RWPE1 (cell line): ENCODE data around the gene CDH7.

Experiments
- CTCF ChIA-PET: fragments of 350-600 bp; sonication (Branson Sonifier 250); formaldehyde crosslinking; extraction: SDS; loops from one replicate; lab custom pipeline; 2021; lab: Yijun Ruan, JAX
- POLR2A ChIA-PET: fragments of 400-600 bp; formaldehyde crosslinking; extraction: SDS; loops from one replicate; lab custom pipeline; 2020; ENCODE audit warnings: antibody characterized with exemption; ENCODE audit not compliant: low non-redundant PET; lab: Yijun Ruan, JAX
- DNase-seq: peaks from one replicate; pipeline ENCODE4 v3.0.0; 2012; ENCODE audit warnings: low spot score
- H3K27ac ChIP-seq: fragments of 450-650 bp; 2 replicates; pipeline ENCODE4 v1.5.1; 2017
- TF ChIP-seq, protein P1 (sequence below): fragments of 450-650 bp; conservative IDR thresholded peaks from 2 replicates; pipeline ENCODE4 v1.5.1; 2017; ENCODE audit warnings: low read depth, mild to moderate bottlenecking

CDH7 gene

DNA sequence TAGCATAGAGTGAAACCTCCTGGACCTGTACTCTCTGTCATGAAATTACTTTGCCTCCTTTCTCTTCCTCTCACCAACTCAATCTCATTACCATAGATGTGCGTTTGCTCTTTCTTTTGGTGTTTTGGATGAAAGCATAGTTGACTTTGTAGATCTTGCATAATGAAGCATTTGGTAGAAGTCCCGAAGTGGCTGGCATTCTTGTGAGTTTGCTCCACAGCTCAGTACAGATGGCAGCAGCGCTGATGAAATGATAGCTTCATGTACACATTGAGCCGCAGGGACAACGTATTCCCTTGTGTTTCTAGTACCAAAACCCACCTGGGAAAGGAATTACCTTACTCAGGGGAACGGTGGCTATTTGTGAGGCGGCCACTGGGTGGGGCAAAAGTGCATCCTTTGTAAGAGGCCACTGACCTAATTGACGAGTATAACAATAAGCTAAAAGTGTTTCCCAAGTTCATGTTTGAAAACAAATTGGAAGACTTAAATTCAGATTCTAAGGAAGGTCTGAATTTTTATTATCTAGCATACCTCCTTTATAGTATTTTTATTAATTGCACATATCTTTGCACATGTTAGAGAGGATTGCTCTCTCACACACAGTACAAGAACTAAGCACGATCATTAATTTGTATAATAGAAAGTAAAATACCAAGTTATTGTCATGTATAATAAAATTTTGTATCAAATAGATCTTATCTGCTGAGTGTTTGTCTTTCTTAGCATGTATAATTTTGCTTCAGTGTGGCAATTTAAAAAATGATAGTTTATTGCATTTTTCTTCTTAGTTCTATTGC lies 25.4 kb upstream of the CDH7 start:
- DNase-seq, result no peak
- ChIA-PET CTCF (interaction anchor here (0.6 kb wide), 1 partner anchor 20 kb away, joined by 3 read pairs; no protein-coding TSS in a partner anchor), POLR2A (no interaction called here)
- TF ChIP-seq, protein P1, sequence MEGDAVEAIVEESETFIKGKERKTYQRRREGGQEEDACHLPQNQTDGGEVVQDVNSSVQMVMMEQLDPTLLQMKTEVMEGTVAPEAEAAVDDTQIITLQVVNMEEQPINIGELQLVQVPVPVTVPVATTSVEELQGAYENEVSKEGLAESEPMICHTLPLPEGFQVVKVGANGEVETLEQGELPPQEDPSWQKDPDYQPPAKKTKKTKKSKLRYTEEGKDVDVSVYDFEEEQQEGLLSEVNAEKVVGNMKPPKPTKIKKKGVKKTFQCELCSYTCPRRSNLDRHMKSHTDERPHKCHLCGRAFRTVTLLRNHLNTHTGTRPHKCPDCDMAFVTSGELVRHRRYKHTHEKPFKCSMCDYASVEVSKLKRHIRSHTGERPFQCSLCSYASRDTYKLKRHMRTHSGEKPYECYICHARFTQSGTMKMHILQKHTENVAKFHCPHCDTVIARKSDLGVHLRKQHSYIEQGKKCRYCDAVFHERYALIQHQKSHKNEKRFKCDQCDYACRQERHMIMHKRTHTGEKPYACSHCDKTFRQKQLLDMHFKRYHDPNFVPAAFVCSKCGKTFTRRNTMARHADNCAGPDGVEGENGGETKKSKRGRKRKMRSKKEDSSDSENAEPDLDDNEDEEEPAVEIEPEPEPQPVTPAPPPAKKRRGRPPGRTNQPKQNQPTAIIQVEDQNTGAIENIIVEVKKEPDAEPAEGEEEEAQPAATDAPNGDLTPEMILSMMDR, result peak; percentile 34
- H3K27ac ChIP-seq, result no peak overlapping the region

DNA sequence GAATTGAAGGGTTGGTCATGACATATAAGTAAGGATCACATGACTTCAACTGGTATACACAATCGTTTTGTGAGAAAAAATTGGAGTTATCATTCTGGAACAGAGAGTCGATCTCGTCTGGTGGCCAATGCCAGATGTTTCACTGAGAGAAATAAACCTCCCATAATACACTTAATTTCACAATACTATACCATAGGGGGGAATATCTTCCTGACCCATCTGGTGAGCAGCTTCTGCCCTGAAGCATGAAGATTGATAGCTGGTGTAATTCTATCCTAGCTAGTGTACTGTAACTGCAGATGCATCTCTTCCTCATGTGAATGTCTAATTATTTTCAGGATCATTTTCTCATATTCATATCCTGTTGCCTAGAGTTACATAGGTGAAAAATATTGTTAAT lies 15.7 kb upstream of the CDH7 start:
- no peak for DNase-seq
- ChIA-PET POLR2A (no interaction called here), CTCF (interaction anchor here (0.7 kb wide), 1 partner anchor 699 kb away, joined by 3 read pairs; no protein-coding TSS in a partner anchor)
- H3K27ac ChIP-seq, result no peak overlapping the region
- TF ChIP-seq, protein P1, result no peak

DNA sequence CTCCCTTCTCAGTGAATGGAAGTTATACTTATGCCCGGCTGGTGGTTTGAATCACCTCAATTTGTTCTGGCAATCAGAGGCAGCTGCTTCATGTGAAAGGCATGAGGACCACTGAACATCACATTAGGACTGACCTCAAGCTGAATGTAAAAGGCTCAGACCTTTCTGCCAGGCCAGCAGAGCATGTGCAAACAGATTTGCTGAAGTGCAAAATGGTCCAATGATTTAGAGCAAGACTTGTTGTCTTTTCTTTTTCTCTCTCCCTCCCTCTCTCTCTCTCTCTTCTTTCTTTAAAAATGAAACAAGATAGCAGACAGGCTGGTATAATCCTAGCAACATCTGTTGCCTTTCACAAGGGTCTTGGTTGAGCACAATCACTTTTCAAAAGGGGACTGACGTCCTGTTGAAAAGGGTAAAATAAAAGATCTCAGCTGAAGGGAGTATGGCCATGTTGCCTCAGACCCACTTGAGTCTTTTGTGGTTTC lies 13.3 kb upstream of the CDH7 start:
- TF ChIP-seq, protein P1, result no peak
- DNase-seq, result no peak
- ChIA-PET CTCF (interaction anchor here (0.7 kb wide), 1 partner anchor 16 kb away, joined by 3 read pairs; no protein-coding TSS in a partner anchor), POLR2A (no interaction called here)
- no peak overlapping the region for H3K27ac ChIP-seq

DNA sequence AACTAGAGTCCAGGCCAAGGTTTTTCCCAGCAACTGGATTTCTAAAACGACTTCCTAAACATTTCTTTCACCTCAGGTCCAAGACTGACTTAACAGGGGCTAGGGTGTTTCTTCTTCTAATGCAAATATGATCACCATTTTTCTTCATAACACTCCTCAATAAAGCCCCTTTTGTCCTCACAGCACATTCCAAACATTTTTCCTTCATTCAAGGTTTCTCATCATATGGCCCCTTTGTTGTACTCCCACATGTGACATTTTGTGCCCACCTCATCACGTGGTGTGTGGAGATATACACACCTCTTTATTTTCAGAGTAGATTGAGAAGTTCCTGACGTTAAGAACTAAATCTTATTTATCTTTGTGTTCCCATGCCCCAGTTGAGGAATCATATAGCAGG lies 3.9 kb upstream of the CDH7 start:
- no peak for DNase-seq
- TF ChIP-seq, protein P1, result no peak
- ChIA-PET CTCF (no interaction called here), POLR2A (no interaction called here)
- no peak overlapping the region for H3K27ac ChIP-seq

DNA sequence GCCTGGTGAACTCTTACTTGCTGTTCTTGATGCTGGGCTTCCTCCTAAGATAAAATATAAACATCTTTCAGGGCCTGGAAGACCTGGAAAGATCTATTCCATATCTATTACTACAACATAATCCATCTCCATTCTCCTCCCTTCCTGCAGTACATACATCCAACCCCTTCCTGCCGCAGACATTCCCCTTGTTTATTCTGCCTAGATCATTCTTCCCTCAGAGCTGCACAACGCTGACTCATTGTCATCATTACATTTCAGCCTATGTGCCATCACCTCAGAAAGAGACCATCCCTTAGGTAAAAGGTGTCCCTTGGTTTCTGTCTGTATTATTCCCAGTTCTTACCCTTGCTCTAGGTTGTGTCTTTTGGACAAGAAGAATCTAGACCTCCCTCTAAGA lies 2.5 kb upstream of the CDH7 start:
- TF ChIP-seq, protein P1, result no peak
- no peak for DNase-seq
- CTCF ChIA-PET, result no interaction called here
- H3K27ac ChIP-seq, result no peak overlapping the region
- POLR2A ChIA-PET, result no interaction called here

DNA sequence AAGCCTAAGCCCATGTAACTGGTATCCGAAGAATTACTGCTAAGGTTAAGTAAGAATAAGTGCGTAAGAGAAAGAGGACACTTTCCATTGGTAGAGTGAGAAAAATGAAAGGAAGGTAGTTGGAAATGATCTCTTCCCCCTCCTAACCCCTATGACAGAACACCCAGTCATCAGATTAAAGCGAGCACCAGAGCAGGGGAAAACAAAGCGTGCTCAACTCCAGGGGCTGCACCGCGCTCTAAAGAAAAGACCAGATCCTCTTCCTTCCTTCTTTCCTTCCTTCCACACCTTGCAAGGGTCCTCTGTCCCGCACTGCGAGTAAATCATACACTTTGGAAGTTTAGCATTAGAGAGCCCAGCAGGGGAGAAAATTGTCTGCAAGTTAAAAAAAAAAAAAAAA lies 971 bp upstream of the CDH7 start:
- DNase-seq, result no peak
- TF ChIP-seq, protein P1, result no peak
- H3K27ac ChIP-seq, result no peak overlapping the region
- ChIA-PET CTCF (no interaction called here), POLR2A (no interaction called here)
